ENCODE results near the gene MAPKAPK3. TPM values are rescaled to one million over a fixed set of nuclear protein-coding genes. Genes with fewer than 3 reads are reported as not detected.
"Not testable (repeated sequence)": the region's sequence is repeated elsewhere in the genome, so short reads cannot be mapped to it uniquely, and the experiment has no call there.

MAPKAPK3 gene
- total RNA-seq, 6 donors from 2014 or later: 30.2 to 102 (median 70.1) TPM

GRCh38 chr3:50687127-50687751 lies 70.3 kb downstream of the MAPKAPK3 start:
- TF ChIP-seq POLR2A (IDR thresholded peaks at IDR 0.05): no peak
- TF ChIP-seq, protein P1, sequence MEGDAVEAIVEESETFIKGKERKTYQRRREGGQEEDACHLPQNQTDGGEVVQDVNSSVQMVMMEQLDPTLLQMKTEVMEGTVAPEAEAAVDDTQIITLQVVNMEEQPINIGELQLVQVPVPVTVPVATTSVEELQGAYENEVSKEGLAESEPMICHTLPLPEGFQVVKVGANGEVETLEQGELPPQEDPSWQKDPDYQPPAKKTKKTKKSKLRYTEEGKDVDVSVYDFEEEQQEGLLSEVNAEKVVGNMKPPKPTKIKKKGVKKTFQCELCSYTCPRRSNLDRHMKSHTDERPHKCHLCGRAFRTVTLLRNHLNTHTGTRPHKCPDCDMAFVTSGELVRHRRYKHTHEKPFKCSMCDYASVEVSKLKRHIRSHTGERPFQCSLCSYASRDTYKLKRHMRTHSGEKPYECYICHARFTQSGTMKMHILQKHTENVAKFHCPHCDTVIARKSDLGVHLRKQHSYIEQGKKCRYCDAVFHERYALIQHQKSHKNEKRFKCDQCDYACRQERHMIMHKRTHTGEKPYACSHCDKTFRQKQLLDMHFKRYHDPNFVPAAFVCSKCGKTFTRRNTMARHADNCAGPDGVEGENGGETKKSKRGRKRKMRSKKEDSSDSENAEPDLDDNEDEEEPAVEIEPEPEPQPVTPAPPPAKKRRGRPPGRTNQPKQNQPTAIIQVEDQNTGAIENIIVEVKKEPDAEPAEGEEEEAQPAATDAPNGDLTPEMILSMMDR (IDR thresholded peaks at IDR 0.05): no peak
- no peak for TF ChIP-seq POLR2AphosphoS5 (IDR thresholded peaks at IDR 0.05)
- TF ChIP-seq EP300 (IDR thresholded peaks at IDR 0.05): no peak
- no peak for DNase-seq
- Histone ChIP-seq H3K36me3 (no peaks in the 10 kb centered on the region), H3K27me3 (no peaks in the 10 kb centered on the region), H3K4me1 (no peaks in the 10 kb centered on the region), H3K27ac (no peak overlapping the region), H3K9me3 (no peaks in the 10 kb centered on the region), H3K4me3 (no peak overlapping the region)
- 74 to 78% methylated on average over 7 of the region's 7 CpGs for WGBS, 2 donors
- ATAC-seq (ENCODE audit: low FRiP score in 2 of 2): no peak

- no peak for DNase-seq
- Histone ChIP-seq H3K27ac (no peak overlapping the region), H3K4me3 (no peak overlapping the region), H3K4me1 (no peaks in the 10 kb centered on the region), H3K36me3 (no peaks in the 10 kb centered on the region), H3K9me3 (no peaks in the 10 kb centered on the region), H3K27me3 (no peaks in the 10 kb centered on the region)
- no peak for ATAC-seq (ENCODE audit: low FRiP score in 2 of 2)
- 67 to 78% methylated on average over 2 of the region's 2 CpGs for WGBS, 2 donors
- TF ChIP-seq, protein P1 (IDR thresholded peaks at IDR 0.05): no peak
- no peak for TF ChIP-seq POLR2AphosphoS5 (IDR thresholded peaks at IDR 0.05)
- no peak for TF ChIP-seq POLR2A (IDR thresholded peaks at IDR 0.05)
- TF ChIP-seq EP300 (IDR thresholded peaks at IDR 0.05): no peak
These were observed 71.0 kb downstream of the MAPKAPK3 start for GRCh38 chr3:50687916-50688315.

DNA sequence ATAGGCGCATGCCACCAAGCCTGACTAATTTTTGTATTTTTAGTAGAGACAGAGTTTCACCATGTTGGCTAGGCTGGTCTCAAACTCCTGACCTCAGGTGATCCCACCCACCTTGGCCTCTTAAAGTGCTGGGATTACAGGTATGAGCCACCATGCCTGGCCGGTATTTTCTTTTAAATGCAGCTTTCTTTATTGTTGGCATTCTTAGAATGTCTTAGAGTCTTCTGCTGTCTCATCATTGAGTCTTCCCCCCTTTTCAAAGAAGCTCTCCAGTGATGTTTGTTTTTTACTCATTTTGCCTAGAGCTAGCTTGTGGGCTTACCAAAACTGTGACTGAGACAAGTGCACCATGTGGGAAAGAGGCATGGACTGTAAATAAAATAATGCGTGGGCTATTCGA lies 71.7 kb downstream of the MAPKAPK3 start:
- not testable (repeated sequence) for ATAC-seq (ENCODE audit: low FRiP score in 2 of 2); H3K27ac ChIP-seq; H3K4me3 ChIP-seq; H3K36me3 ChIP-seq; H3K9me3 ChIP-seq; H3K27me3 ChIP-seq; H3K4me1 ChIP-seq; DNase-seq
- whole genome bisulfite sequencing, 2 donors: 83 to 94% methylated on average over 4 of the region's 4 CpGs

DNA sequence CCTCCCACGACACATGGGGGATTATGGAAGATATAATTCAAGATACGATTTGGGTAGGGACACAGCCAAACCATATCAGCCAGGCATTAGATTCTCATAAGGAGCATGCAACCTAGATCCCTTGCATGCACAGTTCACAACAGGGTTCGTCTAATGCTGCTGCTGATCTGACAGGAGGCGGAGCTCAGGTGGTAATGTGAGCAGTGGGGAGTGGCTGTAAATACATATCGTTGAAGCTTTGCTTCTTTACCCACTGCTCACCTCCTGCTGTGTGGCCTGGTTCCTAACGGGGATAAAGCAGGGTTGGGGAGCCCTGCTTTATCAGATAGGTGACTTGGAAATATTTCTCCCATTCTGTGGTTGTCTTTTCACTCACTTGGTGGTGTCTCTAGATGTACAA lies 72.6 kb downstream of the MAPKAPK3 start:
- no peaks in the 10 kb centered on the region for H3K9me3 ChIP-seq
- ATAC-seq (ENCODE audit: low FRiP score in 2 of 2) (no peak), DNase-seq (no peak)
- WGBS, 2 donors: 49 to 60% methylated on average over 6 of the region's 6 CpGs
- no peaks in the 10 kb centered on the region for H3K27me3 ChIP-seq
- H3K4me3 ChIP-seq: no peak overlapping the region
- H3K36me3 ChIP-seq: no peaks in the 10 kb centered on the region
- no peak overlapping the region for H3K27ac ChIP-seq
- no peak for TF ChIP-seq EP300 (IDR thresholded peaks at IDR 0.05)
- TF ChIP-seq, protein P1 (IDR thresholded peaks at IDR 0.05): no peak
- no peak for TF ChIP-seq POLR2AphosphoS5 (IDR thresholded peaks at IDR 0.05)
- no peak for TF ChIP-seq POLR2A (IDR thresholded peaks at IDR 0.05)
- no peaks in the 10 kb centered on the region for H3K4me1 ChIP-seq

DNA sequence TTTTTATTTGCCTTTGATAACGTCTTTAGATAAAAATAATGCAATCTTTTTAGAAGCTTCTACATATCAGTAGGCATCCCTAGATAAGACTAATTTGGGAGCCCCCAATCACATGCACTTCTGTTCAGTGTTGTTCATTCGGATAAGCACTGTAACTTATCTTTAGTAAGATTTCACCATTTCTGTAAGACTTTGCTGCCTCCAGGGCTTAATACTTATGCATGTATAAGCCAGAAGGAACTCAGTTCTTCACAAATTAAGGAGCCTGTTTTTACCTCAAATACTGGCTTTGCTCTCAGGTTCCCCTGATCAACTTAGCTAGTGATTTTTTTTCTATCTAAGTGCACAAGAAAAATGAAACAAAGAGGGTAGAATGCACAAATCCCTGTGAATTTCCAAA lies 78.1 kb downstream of the MAPKAPK3 start:
- DNase-seq (no peak), ATAC-seq (ENCODE audit: low FRiP score in 2 of 2) (no peak)
- no peaks in the 10 kb centered on the region for H3K27me3 ChIP-seq
- H3K4me3 ChIP-seq: no peak overlapping the region
- H3K9me3 ChIP-seq: peaks cover 0 to 9% (median 3%) of the 10 kb centered on the region in 4 donors
- no peaks in the 10 kb centered on the region for H3K4me1 ChIP-seq
- TF ChIP-seq EP300 (IDR thresholded peaks at IDR 0.05): no peak
- TF ChIP-seq, protein P1 (IDR thresholded peaks at IDR 0.05): no peak
- no peak for TF ChIP-seq POLR2AphosphoS5 (IDR thresholded peaks at IDR 0.05)
- no peak for TF ChIP-seq POLR2A (IDR thresholded peaks at IDR 0.05)
- H3K36me3 ChIP-seq: no peaks in the 10 kb centered on the region
- H3K27ac ChIP-seq: no peak overlapping the region
- 88 to 93% methylated on average over 2 of the region's 2 CpGs for WGBS, 2 donors

Data from upper lobe of left lung (tissue), 6 donors.